Activated CD4-positive, alpha-beta T cell treated with anti-CD3 and anti-CD28 coated beads, Interleukin-10, Interleukin-2, amounts not matched to agents 100 ng/mL and 50 ng/mL, durations not matched to agents 16 hours and 8 hours (primary cell): ENCODE data around the gene MAPKAPK2.
"Not testable (repeated sequence)": the region's sequence is repeated elsewhere in the genome, so short reads cannot be mapped to it uniquely, and the experiment has no call there.

Experiments
- DNase-seq: peaks from one replicate; pipeline ENCODE4 v3.0.0-alpha.2; 2020

The MAPKAPK2 gene

GRCh38 chr1:206751891-206752290 lies 67.2 kb downstream of the MAPKAPK2 start:
- no peak for DNase-seq

GRCh38 chr1:206752481-206752880 lies 67.8 kb downstream of the MAPKAPK2 start:
- no peak for DNase-seq

- DNase-seq, result no peak
Measured at GRCh38 chr1:206753141-206753540, 68.4 kb downstream of the MAPKAPK2 start.

GRCh38 chr1:206754011-206754410 lies 69.3 kb downstream of the MAPKAPK2 start:
- no peak for DNase-seq

- peak; percentile 86 for DNase-seq
Measured at GRCh38 chr1:206757524-206758266, 73.0 kb downstream of the MAPKAPK2 start.

- no peak for DNase-seq
Measured at GRCh38 chr1:206760590-206760989, 75.9 kb downstream of the MAPKAPK2 start.

- no peak for DNase-seq
Measured at GRCh38 chr1:206761159-206761768, 76.6 kb downstream of the MAPKAPK2 start.

- DNase-seq, result not testable (repeated sequence)
Measured at GRCh38 chr1:206762741-206763364, 78.1 kb downstream of the MAPKAPK2 start.

GRCh38 chr1:206765771-206766170 lies 81.1 kb downstream of the MAPKAPK2 start:
- peak; percentile 61 for DNase-seq

- DNase-seq, result peak; percentile 93
Measured at GRCh38 chr1:206766251-206766856, 81.6 kb downstream of the MAPKAPK2 start.

GRCh38 chr1:206768472-206769303 lies 84.0 kb downstream of the MAPKAPK2 start:
- DNase-seq, result no peak

- peak; percentile 96 for DNase-seq
Measured at GRCh38 chr1:206769304-206769731, 84.6 kb downstream of the MAPKAPK2 start.

GRCh38 chr1:206770531-206771337 lies 86.0 kb downstream of the MAPKAPK2 start, which contains the start of gene IL19:
Gene IL19, plus strand, starts transcription at chr1:206770773. Its CDS starts 65,890 bp downstream, at chr1:206836663.
- DNase-seq, result peak; percentile 38

- no peak for DNase-seq
Measured at GRCh38 chr1:206771338-206771692, 86.6 kb downstream of the MAPKAPK2 start.

- DNase-seq, result no peak
Measured at GRCh38 chr1:206772243-206772937, 87.7 kb downstream of the MAPKAPK2 start, which contains the start of gene IL10. Gene IL10, minus strand, starts transcription at chr1:206772494. Its CDS starts 59 bp downstream, at chr1:206772435.

- DNase-seq, result no peak
Measured at GRCh38 chr1:206774093-206774492, 89.4 kb downstream of the MAPKAPK2 start.

GRCh38 chr1:206776229-206776628 lies 91.5 kb downstream of the MAPKAPK2 start:
- no peak for DNase-seq

- DNase-seq, result no peak
Measured at GRCh38 chr1:206778031-206778430, 93.3 kb downstream of the MAPKAPK2 start.

GRCh38 chr1:206778911-206779310 lies 94.2 kb downstream of the MAPKAPK2 start:
- DNase-seq, result not testable (repeated sequence)

- no peak for DNase-seq
Measured at GRCh38 chr1:206779638-206780037, 94.9 kb downstream of the MAPKAPK2 start.

- peak; percentile 69 for DNase-seq
Measured at GRCh38 chr1:206782448-206782847, 97.7 kb downstream of the MAPKAPK2 start.
